HG03520 (cell line): ENCODE data around the gene IL17RC.
"Not testable (repeated sequence)": the region's sequence is repeated elsewhere in the genome, so short reads cannot be mapped to it uniquely, and the experiment has no call there.

Experiments
- ATAC-seq: cut with Tn5 transposase; IDR thresholded peaks from one replicate; pipeline ENCODE4 v1.9.1; 2021; ENCODE audit warnings: mild to moderate bottlenecking, moderate library complexity; ENCODE audit not compliant: unreplicated experiment

The IL17RC gene

GRCh38 chr3:9914559-9915253 lies 2.2 kb upstream of the IL17RC start:
- no peak for ATAC-seq

- ATAC-seq = no peak
These were observed 1.4 kb upstream of the IL17RC start for GRCh38 chr3:9915254-9916141.

DNA sequence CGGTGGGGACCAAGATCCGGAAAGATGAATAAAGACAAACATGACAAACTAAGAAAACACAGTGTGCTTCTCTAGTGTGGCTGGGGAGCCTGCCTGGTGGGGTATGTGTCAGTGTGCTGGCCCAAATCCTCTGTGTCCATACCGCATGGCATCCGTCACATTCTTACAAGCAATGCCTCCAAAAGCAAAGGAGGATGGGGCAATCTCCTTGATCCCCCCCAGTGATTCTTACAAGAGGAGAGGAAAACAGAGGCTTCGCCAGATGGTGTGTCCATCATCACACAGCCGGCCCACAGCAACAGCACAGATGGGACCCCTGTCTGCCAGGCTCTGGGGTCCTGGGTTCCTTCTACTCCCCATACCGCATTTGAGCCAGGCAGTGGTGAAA lies 558 bp upstream of the IL17RC start:
- no peak for ATAC-seq

DNA sequence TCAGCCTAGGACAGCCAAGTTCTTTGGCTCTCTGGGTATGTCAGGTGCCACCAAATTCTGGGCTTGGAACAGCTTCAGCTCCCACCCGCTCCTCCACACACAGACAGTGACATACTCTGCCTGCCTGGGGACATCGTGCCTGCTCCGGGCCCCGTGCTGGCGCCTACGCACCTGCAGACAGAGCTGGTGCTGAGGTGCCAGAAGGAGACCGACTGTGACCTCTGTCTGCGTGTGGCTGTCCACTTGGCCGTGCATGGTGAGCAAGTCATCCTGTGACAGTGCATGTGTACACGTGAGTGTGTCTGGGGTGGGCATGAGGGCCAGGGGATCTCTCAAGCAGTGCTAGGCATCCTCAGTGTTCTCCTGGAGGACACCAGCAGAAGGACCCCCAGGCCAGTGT lies 922 bp downstream of the IL17RC start:
- ATAC-seq = no peak

- no peak for ATAC-seq
These were observed 1.6 kb downstream of the IL17RC start for GRCh38 chr3:9918261-9919038.

- ATAC-seq = no peak
These were observed 11.3 kb downstream of the IL17RC start for GRCh38 chr3:9928158-9928557.

DNA sequence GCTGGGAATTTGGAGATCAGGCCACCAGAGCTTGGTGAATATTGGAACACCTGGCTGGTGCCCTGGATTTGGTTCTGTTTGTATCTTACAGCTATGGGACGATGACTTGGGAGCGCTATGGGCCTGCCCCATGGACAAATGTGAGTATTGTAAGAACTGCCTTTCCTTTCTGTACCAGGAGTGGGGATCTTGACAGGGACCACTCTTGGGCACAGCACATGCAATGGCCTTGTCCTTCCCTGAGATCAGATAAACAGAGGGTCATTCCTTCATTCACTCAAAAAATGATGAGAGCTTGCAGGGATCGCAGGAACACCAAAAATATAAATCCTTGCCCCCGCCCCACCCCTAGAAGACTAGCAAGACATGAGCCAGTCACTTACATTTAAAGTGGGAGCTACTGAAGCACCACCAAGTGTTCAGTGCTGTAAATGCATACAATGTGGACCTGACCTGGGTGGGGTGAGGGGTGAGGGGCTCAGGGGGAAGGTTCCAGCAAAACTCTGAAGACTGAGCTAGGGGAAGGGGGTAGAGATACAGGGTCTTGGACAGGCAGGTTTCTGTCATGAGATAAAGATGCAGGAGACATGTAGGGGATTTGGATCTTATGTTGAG lies 14.0 kb downstream of the IL17RC start:
- ATAC-seq = no peak

DNA sequence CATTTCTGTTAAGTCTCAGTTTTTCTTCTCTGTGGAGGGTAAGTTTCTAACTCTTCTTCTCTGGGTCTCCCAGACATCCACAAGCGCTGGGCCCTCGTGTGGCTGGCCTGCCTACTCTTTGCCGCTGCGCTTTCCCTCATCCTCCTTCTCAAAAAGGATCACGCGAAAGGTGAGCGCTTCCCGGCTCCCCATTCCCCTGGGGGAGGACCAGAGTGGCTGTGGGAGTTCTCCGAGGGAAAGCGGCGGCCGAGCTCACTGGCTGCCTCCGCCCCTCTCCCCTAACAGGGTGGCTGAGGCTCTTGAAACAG lies 15.6 kb downstream of the IL17RC start:
- ATAC-seq = no peak

DNA sequence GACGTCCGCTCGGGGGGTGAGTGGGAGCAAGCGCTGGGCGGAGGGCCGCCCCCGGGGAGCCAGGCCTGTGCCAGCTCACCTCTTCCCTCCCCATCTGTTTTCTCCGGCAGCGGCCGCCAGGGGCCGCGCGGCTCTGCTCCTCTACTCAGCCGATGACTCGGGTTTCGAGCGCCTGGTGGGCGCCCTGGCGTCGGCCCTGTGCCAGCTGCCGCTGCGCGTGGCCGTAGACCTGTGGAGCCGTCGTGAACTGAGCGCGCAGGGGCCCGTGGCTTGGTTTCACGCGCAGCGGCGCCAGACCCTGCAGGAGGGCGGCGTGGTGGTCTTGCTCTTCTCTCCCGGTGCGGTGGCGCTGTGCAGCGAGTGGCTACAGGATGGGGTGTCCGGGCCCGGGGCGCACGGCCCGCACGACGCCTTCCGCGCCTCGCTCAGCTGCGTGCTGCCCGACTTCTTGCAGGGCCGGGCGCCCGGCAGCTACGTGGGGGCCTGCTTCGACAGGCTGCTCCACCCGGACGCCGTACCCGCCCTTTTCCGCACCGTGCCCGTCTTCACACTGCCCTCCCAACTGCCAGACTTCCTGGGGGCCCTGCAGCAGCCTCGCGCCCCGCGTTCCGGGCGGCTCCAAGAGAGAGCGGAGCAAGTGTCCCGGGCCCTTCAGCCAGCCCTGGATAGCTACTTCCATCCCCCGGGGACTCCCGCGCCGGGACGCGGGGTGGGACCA lies 16.1 kb downstream of the IL17RC start:
- ATAC-seq = peak; percentile 67

DNA sequence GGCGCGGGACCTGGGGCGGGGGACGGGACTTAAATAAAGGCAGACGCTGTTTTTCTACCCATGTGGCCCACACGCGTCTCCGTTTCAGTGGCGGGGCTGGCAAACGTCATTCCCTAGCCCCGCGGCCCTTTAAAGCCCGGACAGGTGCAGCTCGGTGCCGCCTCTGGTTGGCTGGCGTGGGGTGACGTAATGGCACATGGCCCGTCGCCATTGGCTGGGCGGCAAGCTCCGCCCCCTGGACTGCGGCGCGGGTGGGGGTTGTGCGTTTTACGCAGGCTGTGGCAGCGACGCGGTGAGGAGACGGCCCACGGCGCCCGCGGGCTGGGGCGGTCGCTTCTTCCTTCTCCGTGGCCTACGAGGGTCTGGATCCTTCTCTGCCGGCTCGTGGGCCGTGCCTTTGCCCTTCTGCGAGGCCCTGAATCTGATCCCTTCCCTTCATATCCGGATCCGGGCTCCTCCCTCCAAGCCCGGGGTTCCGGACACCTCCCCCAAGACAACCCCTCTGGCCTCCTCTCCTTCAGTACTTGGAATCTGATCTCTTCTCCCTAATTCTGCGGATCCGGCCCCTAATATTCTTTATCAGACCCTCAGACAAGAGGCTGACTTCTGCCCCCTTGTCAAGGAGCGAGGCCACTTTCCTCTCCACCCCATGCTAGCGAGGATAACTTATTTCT lies 16.8 kb downstream of the IL17RC start, which contains the start of gene CRELD1:
Gene CRELD1 (plus strand): TSS at position 274 of the 674 bp plus-strand sequence. CDS start 605 bp downstream, outside the sequence.
- ATAC-seq = peak; percentile 82

DNA sequence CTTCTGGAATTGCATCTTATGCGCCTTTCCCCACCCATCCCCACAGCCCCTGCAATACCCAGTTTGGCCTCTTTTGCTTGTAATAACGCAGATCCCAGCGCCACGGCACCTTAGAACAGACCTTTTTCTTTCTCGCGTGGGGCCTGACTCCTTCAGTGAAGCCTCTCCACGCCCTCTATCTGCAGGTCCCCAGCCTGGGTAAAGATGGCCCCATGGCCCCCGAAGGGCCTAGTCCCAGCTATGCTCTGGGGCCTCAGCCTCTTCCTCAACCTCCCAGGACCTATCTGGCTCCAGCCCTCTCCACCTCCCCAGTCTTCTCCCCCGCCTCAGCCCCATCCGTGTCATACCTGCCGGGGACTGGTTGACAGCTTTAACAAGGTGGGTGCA lies 17.3 kb downstream of the IL17RC start:
- ATAC-seq = no peak

DNA sequence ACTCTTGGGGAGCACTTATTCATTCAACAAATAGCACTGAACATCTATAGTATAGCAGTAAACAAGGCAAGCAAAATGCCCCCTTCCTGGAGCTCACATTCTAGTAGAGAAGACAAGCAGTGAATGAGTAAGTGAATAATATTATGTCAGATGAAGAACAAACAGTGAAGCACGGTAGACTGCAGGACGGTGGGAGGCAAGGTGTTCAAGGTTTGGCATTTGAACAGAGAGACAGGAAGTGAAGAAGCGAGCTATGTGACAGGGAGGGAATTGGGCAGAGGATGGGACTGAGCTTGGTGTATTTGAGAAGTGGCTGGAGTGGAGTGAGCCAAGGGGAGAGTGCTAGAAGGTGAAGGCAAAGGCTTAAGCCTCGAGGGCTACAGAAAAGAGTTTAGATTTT lies 18.1 kb downstream of the IL17RC start:
- no peak for ATAC-seq

DNA sequence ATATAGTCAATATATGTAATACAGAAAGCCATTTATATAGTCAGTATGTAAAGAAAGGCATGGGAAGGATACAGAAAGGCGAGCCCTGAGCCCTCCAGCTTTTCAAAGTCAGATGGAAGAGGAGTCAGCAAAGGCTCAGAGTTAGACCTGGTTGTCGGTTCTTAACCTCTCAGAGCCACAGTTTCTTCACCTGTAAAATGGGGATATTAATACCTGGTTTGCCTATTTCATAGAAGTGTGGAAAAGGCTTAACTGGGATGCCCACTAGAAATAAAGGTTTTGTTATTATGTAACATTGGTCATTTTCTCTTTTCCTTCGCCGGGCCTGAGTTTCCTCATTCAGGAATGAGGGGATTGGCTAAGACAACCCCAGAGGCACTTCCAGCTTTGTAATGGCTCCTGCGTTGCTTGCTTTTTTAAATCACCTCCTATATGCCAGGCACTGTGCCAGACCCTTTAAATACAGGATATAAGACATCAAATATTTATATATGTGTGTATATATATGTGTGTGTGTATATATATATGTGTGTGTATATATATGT lies 19.1 kb downstream of the IL17RC start:
- ATAC-seq = no peak

- ATAC-seq = no peak
These were observed 20.8 kb downstream of the IL17RC start for GRCh38 chr3:9937486-9938238.

- no peak for ATAC-seq
These were observed 22.1 kb downstream of the IL17RC start for GRCh38 chr3:9938966-9939365.

- not testable (repeated sequence) for ATAC-seq
These were observed 23.0 kb downstream of the IL17RC start for GRCh38 chr3:9939906-9940305.

GRCh38 chr3:9940746-9941145 lies 23.8 kb downstream of the IL17RC start:
- ATAC-seq = no peak

DNA sequence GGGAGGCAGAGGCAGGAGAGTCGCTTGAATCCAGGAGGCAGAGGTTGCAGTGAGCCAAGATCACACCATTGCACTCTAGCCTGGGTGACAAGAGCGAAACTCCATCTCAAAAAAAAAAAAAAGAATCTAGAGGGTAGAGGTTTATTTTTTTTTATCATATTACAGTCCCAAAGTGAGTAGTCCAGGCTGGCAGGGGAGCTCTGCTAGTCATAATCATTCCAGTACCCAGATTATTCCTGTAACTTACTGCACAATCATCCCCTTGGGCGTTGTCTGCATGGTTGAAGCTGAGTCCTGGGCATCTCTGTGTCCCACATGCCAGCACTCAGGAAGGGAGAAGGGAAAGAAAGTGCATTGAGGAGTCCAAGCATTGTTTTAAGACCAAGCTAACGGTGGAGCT lies 25.3 kb downstream of the IL17RC start:
- no peak for ATAC-seq
